ENCODE results near the gene UBB.

DNA sequence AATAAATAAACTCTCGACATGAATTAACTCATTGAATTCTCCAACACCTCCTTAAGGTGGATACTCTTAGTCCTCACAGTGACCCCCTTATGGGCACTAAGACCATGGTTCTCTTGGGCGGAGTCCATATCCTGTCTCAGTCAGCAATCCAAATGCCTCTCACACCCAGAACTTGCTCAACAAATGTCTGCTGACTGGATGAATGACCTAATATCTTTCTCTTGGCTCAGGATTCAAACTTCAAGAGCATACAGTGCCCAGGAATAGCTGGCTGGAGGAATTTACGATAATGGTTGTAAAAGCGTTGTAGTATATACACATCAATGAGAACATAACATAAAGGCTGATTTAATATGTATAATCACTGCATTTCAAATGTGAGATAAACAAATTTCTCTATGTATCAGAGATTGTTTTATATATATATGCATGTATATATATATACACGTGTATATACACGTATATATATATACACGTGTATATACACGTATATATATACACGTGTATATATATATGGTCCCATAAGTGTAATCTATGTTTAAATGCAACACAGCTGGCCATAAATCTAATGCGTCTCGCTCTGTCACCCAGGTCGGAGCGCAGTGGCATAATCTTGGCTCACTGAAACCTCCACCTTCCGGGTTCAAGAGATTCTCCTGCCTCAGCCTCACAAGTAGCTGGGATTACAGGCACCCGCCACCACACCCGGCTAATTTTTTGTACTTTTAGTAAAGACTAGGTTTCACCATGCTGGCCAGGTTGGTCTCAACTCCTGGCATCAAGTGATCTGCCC is 6.5 kb upstream of the UBB start:
- TF ChIP-seq CTCF (IDR thresholded peaks at IDR 0.05) (no peak), POLR2A (IDR thresholded peaks at IDR 0.05) (no peak), POLR2AphosphoS5 (IDR thresholded peaks at IDR 0.05; ENCODE audit: insufficient read depth in 1 of 2, low read depth in 1 of 2) (peak in 1 of 2 donors; percentile 70)

Measured in vagina (tissue), 2 donors.